Mesenchymal stem cell (in vitro differentiated cells and primary cell): ENCODE data around the gene LRRTM3.

Experiments
- DNase-seq: peaks from one replicate; pipeline ENCODE4 v3.0.0-alpha.2; 2013
- H2AFZ ChIP-seq: one replicate; pipeline ENCODE4 v1.6.1; 2013; ENCODE audit warnings: low read depth, mild to moderate bottlenecking, control low read depth, inconsistent platforms, low read length, moderate library complexity
- H2AK5ac ChIP-seq: 2 replicates; pipeline ENCODE4 v1.6.1; 2013; ENCODE audit warnings: low read length, moderate library complexity, mild to moderate bottlenecking, inconsistent platforms; ENCODE audit not compliant: severe bottlenecking
- H2BK120ac ChIP-seq: one replicate; pipeline ENCODE4 v1.6.1; 2013; ENCODE audit warnings: low read depth, mild to moderate bottlenecking, inconsistent platforms, low read length, moderate library complexity
- H2BK12ac ChIP-seq, 2 experiments: one replicate each; pipeline ENCODE4 v1.6.1; 2013; ENCODE audit warnings: inconsistent platforms in 2 of 2, low read length in 2 of 2, mild to moderate bottlenecking in 2 of 2, moderate library complexity in 2 of 2, control low read depth in 1 of 2
- H2BK15ac ChIP-seq: one replicate; pipeline ENCODE4 v1.6.1; 2013; ENCODE audit warnings: mild to moderate bottlenecking, low read depth, inconsistent platforms; ENCODE audit not compliant: poor library complexity, severe bottlenecking
- H2BK5ac ChIP-seq: 2 replicates; pipeline ENCODE4 v1.6.1; 2013; ENCODE audit warnings: low read depth, mild to moderate bottlenecking, low read length, control low read depth, inconsistent platforms; ENCODE audit not compliant: poor library complexity, severe bottlenecking
- H3K14ac ChIP-seq, 2 experiments: one replicate each; pipeline ENCODE4 v1.6.1; 2013; ENCODE audit warnings: inconsistent platforms in 2 of 2, low read length in 2 of 2, control low read depth in 1 of 2, mild to moderate bottlenecking in 1 of 2, moderate library complexity in 1 of 2
- H3K18ac ChIP-seq, 2 experiments: one replicate each; pipeline ENCODE4 v1.6.1; 2013; ENCODE audit warnings: inconsistent platforms in 2 of 2, low read length in 2 of 2, control low read depth in 1 of 2, low read depth in 1 of 2, mild to moderate bottlenecking in 1 of 2
- H3K23ac ChIP-seq, 2 experiments: one replicate each; pipeline ENCODE4 v1.6.1; 2013; ENCODE audit warnings: inconsistent platforms in 2 of 2, low read length in 2 of 2, mild to moderate bottlenecking in 2 of 2, moderate library complexity in 2 of 2, control low read depth in 1 of 2
- H3K27ac ChIP-seq: 2 replicates; pipeline ENCODE4 v1.5.1; 2013; ENCODE audit warnings: mild to moderate bottlenecking, moderate library complexity, low read length, control low read depth, inconsistent platforms; ENCODE audit not compliant: poor library complexity, severe bottlenecking
- H3K27me3 ChIP-seq, 2 experiments: 2 replicates each; pipeline versions ENCODE4 v1.6.1 to v1.7.0; 2013; ENCODE audit warnings: low read length in 2 of 2, mild to moderate bottlenecking in 2 of 2, moderate library complexity in 2 of 2, control low read depth in 1 of 2, inconsistent platforms in 1 of 2; ENCODE audit not compliant: control insufficient read depth in 1 of 2, insufficient read depth in 1 of 2
- H3K36me3 ChIP-seq, 2 experiments: 2 replicates each; pipeline versions ENCODE4 v1.6.1 to v1.7.0; 2013; ENCODE audit warnings: low read length in 2 of 2, control low read depth in 1 of 2, inconsistent platforms in 1 of 2, low read depth in 1 of 2, mild to moderate bottlenecking in 1 of 2; ENCODE audit not compliant: insufficient read depth in 2 of 2, control insufficient read depth in 1 of 2
- H3K4ac ChIP-seq, 2 experiments: one replicate each; pipeline ENCODE4 v1.6.1; 2013; ENCODE audit warnings: inconsistent platforms in 2 of 2, low read length in 2 of 2, mild to moderate bottlenecking in 2 of 2, moderate library complexity in 2 of 2, control low read depth in 1 of 2, low read depth in 1 of 2
- H3K4me1 ChIP-seq: 2 replicates; pipeline ENCODE4 v1.6.1; 2013; ENCODE audit warnings: low read depth, low read length, control low read depth; ENCODE audit not compliant: control insufficient read depth, insufficient read depth
- H3K4me2 ChIP-seq: 2 replicates; pipeline ENCODE4 v1.6.1; 2013; ENCODE audit warnings: low read length, mild to moderate bottlenecking, inconsistent platforms; ENCODE audit not compliant: poor library complexity, severe bottlenecking
- H3K4me3 ChIP-seq, 2 experiments: 2 replicates each; pipeline versions ENCODE4 v1.5.1 to v1.7.0; 2013; ENCODE audit warnings: low read length in 2 of 2, mild to moderate bottlenecking in 2 of 2, control low read depth in 1 of 2, low read depth in 1 of 2; ENCODE audit not compliant: insufficient read depth in 1 of 2
- H3K79me1 ChIP-seq: replicated peaks from 2 replicates; pipeline ENCODE4 v1.6.1; 2013; ENCODE audit warnings: mild to moderate bottlenecking, control low read depth, low read length, inconsistent platforms; ENCODE audit not compliant: poor library complexity, severe bottlenecking
- H3K9ac ChIP-seq: 2 replicates; pipeline ENCODE4 v1.7.0; 2013; ENCODE audit warnings: mild to moderate bottlenecking, low read length, moderate library complexity
- H3K9me3 ChIP-seq: 2 replicates; pipeline ENCODE4 v1.7.0; 2013; ENCODE audit warnings: mild to moderate bottlenecking, low read length; ENCODE audit not compliant: control insufficient read depth
- H4K8ac ChIP-seq: one replicate; pipeline ENCODE4 v1.6.1; 2013; ENCODE audit warnings: inconsistent platforms, mild to moderate bottlenecking, low read length, moderate library complexity
- H4K91ac ChIP-seq: one replicate; pipeline ENCODE4 v1.6.1; 2013; ENCODE audit warnings: mild to moderate bottlenecking, low read length, inconsistent platforms
- WGBS: methylation state at CpG from one replicate; pipeline ENCODE4 v1.1.7; 2013; ENCODE audit warnings: mixed read lengths; 5-methylcytosine and 5-hydroxymethylcytosine counted together

The LRRTM3 gene

DNA sequence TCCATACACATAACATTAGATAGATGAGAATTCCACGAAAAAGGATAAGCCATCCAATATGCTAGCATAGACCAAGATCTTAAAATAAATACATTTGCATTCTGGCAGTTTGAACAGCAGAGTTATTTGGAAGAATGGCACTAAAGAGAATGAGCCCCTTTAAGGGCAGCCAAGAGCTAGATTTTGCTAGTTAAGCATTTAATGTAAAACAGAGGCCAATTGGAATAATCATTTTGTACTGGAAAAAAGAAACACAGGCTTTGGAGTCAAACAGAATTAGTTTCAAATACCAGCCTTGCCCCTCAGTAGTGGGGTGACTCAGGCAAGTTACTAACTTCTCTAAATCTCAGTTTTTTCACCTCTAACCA, 56.2 kb downstream of the LRRTM3 start:
- Histone ChIP-seq H2AK5ac (no peak overlapping the region), H3K9me3 (no peaks in the 10 kb centered on the region), H3K9ac (no peak overlapping the region), H3K4ac (no peak overlapping the region), H3K23ac (no peak overlapping the region), H3K36me3 (no peaks in the 10 kb centered on the region), H3K27me3 (no peaks in the 10 kb centered on the region), H2BK15ac (no peak overlapping the region), H4K91ac (no peak overlapping the region), H3K14ac (no peak overlapping the region), H2AFZ (no peak overlapping the region), H3K4me2 (no peak overlapping the region), H2BK5ac (no peak overlapping the region), H3K79me1 (no peaks in the 10 kb centered on the region), H2BK120ac (no peak overlapping the region), H4K8ac (no peak overlapping the region), H3K27ac (no peak overlapping the region), H2BK12ac (no peak overlapping the region), H3K4me1 (no peaks in the 10 kb centered on the region), H3K4me3 (no peak overlapping the region), H3K18ac (no peak overlapping the region)
- no CpG with 5 or more reads among the region's 1 CpG for WGBS
- no peak for DNase-seq

DNA sequence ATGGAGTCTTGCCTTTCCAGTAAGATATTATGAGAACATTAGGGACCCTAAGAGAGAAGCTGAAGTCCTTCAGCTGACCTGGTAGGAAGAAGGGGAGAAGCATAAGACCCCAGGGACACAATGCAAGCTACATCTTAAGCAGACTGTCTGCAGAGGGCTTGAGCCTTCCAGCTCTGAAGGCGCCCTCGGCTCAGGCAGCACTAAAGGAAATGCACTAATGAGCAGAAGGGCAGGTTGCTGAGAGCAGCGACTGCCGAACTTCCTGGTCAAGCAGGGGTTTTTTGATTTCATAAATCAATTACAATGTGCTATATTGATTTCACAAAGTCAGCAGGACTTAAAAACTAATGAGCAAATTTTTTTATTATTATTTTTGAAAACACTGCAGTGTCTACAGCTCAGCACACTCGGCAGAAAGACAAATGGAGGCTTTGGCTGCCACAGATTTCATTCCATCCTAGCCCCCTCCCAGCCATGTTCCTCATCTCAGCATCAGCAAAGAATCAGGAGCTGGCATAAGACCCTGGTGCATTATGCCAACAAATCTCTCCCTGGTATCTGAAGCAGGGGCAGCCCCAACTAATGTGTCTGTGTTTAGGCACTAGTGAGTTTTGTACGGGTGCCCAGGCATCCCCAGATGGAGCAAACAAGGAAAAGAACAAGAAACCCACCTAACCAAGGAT, 57.1 kb downstream of the LRRTM3 start:
- WGBS, result 64% methylated on average over 3 of the region's 6 CpGs
- H3K14ac ChIP-seq, result no peak overlapping the region
- no peaks in the 10 kb centered on the region for H3K4me1 ChIP-seq
- no peak overlapping the region for H3K18ac ChIP-seq
- no peak overlapping the region for H4K91ac ChIP-seq
- no peaks in the 10 kb centered on the region for H3K36me3 ChIP-seq
- H2BK120ac ChIP-seq, result no peak overlapping the region
- no peaks in the 10 kb centered on the region for H3K79me1 ChIP-seq
- no peak overlapping the region for H3K4me2 ChIP-seq
- no peaks in the 10 kb centered on the region for H3K27me3 ChIP-seq
- no peak overlapping the region for H2AFZ ChIP-seq
- no peaks in the 10 kb centered on the region for H3K9me3 ChIP-seq
- no peak overlapping the region for H2AK5ac ChIP-seq
- H2BK12ac ChIP-seq, result no peak overlapping the region
- no peak for DNase-seq
- no peak overlapping the region for H3K23ac ChIP-seq
- no peak overlapping the region for H4K8ac ChIP-seq
- no peak overlapping the region for H3K4ac ChIP-seq
- H2BK5ac ChIP-seq, result no peak overlapping the region
- H2BK15ac ChIP-seq, result no peak overlapping the region
- no peak overlapping the region for H3K27ac ChIP-seq
- no peak overlapping the region for H3K4me3 ChIP-seq
- no peak overlapping the region for H3K9ac ChIP-seq

GRCh38 chr10:66983475-66983818, 57.6 kb downstream of the LRRTM3 start:
- H3K27ac ChIP-seq, result no peak overlapping the region

DNA sequence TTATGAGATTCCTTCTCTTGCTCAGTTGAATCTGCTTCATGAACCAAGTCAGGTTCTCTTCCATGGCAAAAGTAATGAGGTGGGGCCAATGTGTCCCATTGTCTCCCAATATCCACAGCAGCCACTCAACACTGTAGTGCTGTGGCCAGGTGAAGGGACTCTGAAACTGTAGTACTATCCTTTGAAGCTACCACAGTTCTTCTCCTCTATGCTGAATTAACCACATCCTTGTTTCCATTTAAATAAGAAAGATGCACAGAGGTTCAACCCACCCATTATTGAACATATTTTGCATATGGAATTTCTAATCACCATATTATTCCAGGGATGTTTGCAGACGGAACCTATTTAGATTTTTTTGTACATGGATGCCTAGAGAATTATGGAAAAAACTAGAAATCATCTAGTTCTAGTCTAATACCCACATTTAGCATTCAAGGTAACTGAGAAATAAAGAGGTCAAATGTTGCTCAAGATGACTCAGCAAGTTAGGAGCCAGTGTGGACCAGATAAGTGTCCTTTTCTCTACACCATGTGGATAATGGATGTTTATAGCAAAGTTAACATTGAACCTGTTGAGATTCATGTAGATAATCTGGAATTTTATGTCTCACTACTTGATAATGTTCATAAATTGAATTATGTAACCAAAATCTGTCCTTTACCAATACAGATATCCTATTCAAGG, 64.5 kb downstream of the LRRTM3 start:
- no peak overlapping the region for H2AK5ac ChIP-seq
- H2BK120ac ChIP-seq, result no peak overlapping the region
- no peaks in the 10 kb centered on the region for H3K27me3 ChIP-seq
- H2BK12ac ChIP-seq, result no peak overlapping the region
- no peaks in the 10 kb centered on the region for H3K9me3 ChIP-seq
- H2BK15ac ChIP-seq, result no peak overlapping the region
- H3K36me3 ChIP-seq, result no peaks in the 10 kb centered on the region
- no peaks in the 10 kb centered on the region for H3K4me1 ChIP-seq
- H4K8ac ChIP-seq, result no peak overlapping the region
- H3K4ac ChIP-seq, result no peak overlapping the region
- H3K23ac ChIP-seq, result no peak overlapping the region
- WGBS, result no CpG with 5 or more reads among the region's 1 CpG
- no peak overlapping the region for H3K9ac ChIP-seq
- H3K14ac ChIP-seq, result no peak overlapping the region
- no peak overlapping the region for H2AFZ ChIP-seq
- H3K27ac ChIP-seq, result no peak overlapping the region
- no peak overlapping the region for H2BK5ac ChIP-seq
- H3K79me1 ChIP-seq, result no peaks in the 10 kb centered on the region
- H4K91ac ChIP-seq, result no peak overlapping the region
- H3K4me3 ChIP-seq, result no peak overlapping the region
- H3K4me2 ChIP-seq, result no peak overlapping the region
- DNase-seq, result no peak
- H3K18ac ChIP-seq, result no peak overlapping the region

More at GRCh38 chr10:66983475-66983818, 57.6 kb downstream of the LRRTM3 start:
- H2BK12ac ChIP-seq, result no peak overlapping the region
- H3K4ac ChIP-seq, result no peak overlapping the region
- H4K91ac ChIP-seq, result no peak overlapping the region
- no peaks in the 10 kb centered on the region for H3K36me3 ChIP-seq
- no peaks in the 10 kb centered on the region for H3K27me3 ChIP-seq
- no peaks in the 10 kb centered on the region for H3K4me1 ChIP-seq
- no peak overlapping the region for H4K8ac ChIP-seq
- H3K4me3 ChIP-seq, result no peak overlapping the region
- no peak for DNase-seq
- no peak overlapping the region for H3K14ac ChIP-seq
- no peak overlapping the region for H2AFZ ChIP-seq
- H3K9ac ChIP-seq, result no peak overlapping the region
- H2BK15ac ChIP-seq, result no peak overlapping the region
- no peaks in the 10 kb centered on the region for H3K79me1 ChIP-seq
- no peak overlapping the region for H2BK5ac ChIP-seq
- H2AK5ac ChIP-seq, result no peak overlapping the region
- no peak overlapping the region for H3K23ac ChIP-seq
- no peak overlapping the region for H3K18ac ChIP-seq
- H3K9me3 ChIP-seq, result no peaks in the 10 kb centered on the region
- H2BK120ac ChIP-seq, result no peak overlapping the region
- no peak overlapping the region for H3K4me2 ChIP-seq
